Gastrocnemius medialis (tissue), 4 donors: Measurements from ENCODE around the gene TRAK1.

ENCODE experiments used
- CTCF ChIP-seq, 5 experiments: fragments of 450-650 bp in 3 of 5; fragments of 200-600 bp in 2 of 5; sonication (generic) in 2 of 5; IDR thresholded peaks in 4 of 5; conservative IDR thresholded peaks in 1 of 5; 1 replicate in 4 of 5; 2 replicates in 1 of 5; pipeline ENCODE4 v1.5.1; 2016 to 2019; ENCODE audit warnings: antibody characterized with exemption in 5 of 5, mild to moderate bottlenecking in 3 of 5, moderate library complexity in 3 of 5
- POLR2A ChIP-seq, 2 donors: fragments of 450-650 bp; IDR thresholded peaks; one replicate each; pipeline ENCODE4 v1.6.1; 2017; ENCODE audit warnings: antibody characterized with exemption in 2 of 2, mild to moderate bottlenecking in 2 of 2, moderate library complexity in 2 of 2

GRCh38 chr3:42067326-42067725 lies 23.8 kb upstream of the TRAK1 start:
- TF ChIP-seq CTCF (IDR thresholded peaks at IDR 0.05 in 4 of 5, conservative IDR thresholded peaks at IDR 0.05 in 1 of 5) (no peak), POLR2A (IDR thresholded peaks at IDR 0.05) (no peak)
